SK-N-SH treated with all-trans-retinoic acid at 6 μM for 48 hours (cell line): ENCODE data around the gene LAMA2.

Experiments used
- ARNTL ChIP-seq: fragments of 450-650 bp; formaldehyde crosslinking; IDR thresholded peaks from 2 replicates; pipeline ENCODE4 v1.5.0; 2020; ENCODE audit warnings: low read depth, mild to moderate bottlenecking, moderate library complexity, borderline replicate concordance
- BACH2 ChIP-seq: fragments of 250-450 bp; sonication (Bioruptor Pico); IDR thresholded peaks from 2 replicates; pipeline ENCODE4 v1.9.0; 2021; ENCODE audit warnings: mild to moderate bottlenecking, borderline replicate concordance
- CSRNP3 ChIP-seq: fragments of 250-450 bp; sonication (Bioruptor Pico); IDR thresholded peaks from 2 replicates; pipeline ENCODE4 v1.5.1; 2021; ENCODE audit warnings: mild to moderate bottlenecking, moderate library complexity
- ESRRG ChIP-seq: fragments of 250-450 bp; sonication (Bioruptor Pico); IDR thresholded peaks from 2 replicates; pipeline ENCODE4 v1.6.1; 2021; ENCODE audit warnings: mild to moderate bottlenecking
- OSR1 ChIP-seq: fragments of 250-450 bp; sonication (Bioruptor Pico); IDR thresholded peaks from 2 replicates; pipeline ENCODE4 v1.8.0; 2022; ENCODE audit warnings: moderate library complexity, mild to moderate bottlenecking, inconsistent platforms
- PATZ1 ChIP-seq: fragments of 250-450 bp; sonication (Bioruptor Pico); IDR thresholded peaks from 2 replicates; pipeline ENCODE4 v1.8.0; 2020; ENCODE audit warnings: mild to moderate bottlenecking, moderate library complexity, borderline replicate concordance
- SNAI2 ChIP-seq: fragments of 250-450 bp; sonication (Bioruptor Pico); IDR thresholded peaks from 2 replicates; pipeline ENCODE4 v1.5.0; 2020; ENCODE audit warnings: mild to moderate bottlenecking, moderate library complexity
- TCF4 ChIP-seq: fragments of 250-450 bp; sonication (Bioruptor Pico); IDR thresholded peaks from 2 replicates; pipeline ENCODE4 v1.8.0; 2021; ENCODE audit warnings: mild to moderate bottlenecking, moderate library complexity, borderline replicate concordance
- ZFP3 ChIP-seq: fragments of 250-450 bp; sonication (Bioruptor Pico); IDR thresholded peaks from 2 replicates; pipeline ENCODE4 v1.5.0; 2020; ENCODE audit warnings: mild to moderate bottlenecking, moderate library complexity
- ZFP30 ChIP-seq: fragments of 450-650 bp; formaldehyde crosslinking; IDR thresholded peaks from 2 replicates; pipeline ENCODE4 v1.5.0; 2022; ENCODE audit warnings: mild to moderate bottlenecking, moderate library complexity
- ZNF70 ChIP-seq: fragments of 450-650 bp; formaldehyde crosslinking; IDR thresholded peaks from 2 replicates; pipeline ENCODE4 v1.5.0; 2020; ENCODE audit warnings: mild to moderate bottlenecking, moderate library complexity
- TF ChIP-seq, protein P1 (sequence below): fragments of 250-450 bp; sonication (Bioruptor Pico); IDR thresholded peaks from 2 replicates; pipeline ENCODE4 v1.8.0; 2021; ENCODE audit warnings: low read depth, mild to moderate bottlenecking, moderate library complexity, borderline replicate concordance
- TF ChIP-seq, protein P2 (sequence below): fragments of 250-450 bp; sonication (Bioruptor Pico); IDR thresholded peaks from 2 replicates; pipeline ENCODE4 v1.5.0; 2020; ENCODE audit warnings: mild to moderate bottlenecking, moderate library complexity

- TF ChIP-seq ZFP30 (no peak), PATZ1 (CRISPR knock-in tag) (no peak), SNAI2 (CRISPR knock-in tag) (no peak), ZFP3 (CRISPR knock-in tag) (no peak), OSR1 (CRISPR knock-in tag) (no peak), ARNTL (CRISPR knock-in tag) (no peak), ESRRG (CRISPR knock-in tag) (no peak), BACH2 (no peak), TCF4 (CRISPR knock-in tag) (no peak), CSRNP3 (CRISPR knock-in tag) (no peak), ZNF70 (CRISPR knock-in tag) (no peak)
- TF ChIP-seq, protein P1, sequence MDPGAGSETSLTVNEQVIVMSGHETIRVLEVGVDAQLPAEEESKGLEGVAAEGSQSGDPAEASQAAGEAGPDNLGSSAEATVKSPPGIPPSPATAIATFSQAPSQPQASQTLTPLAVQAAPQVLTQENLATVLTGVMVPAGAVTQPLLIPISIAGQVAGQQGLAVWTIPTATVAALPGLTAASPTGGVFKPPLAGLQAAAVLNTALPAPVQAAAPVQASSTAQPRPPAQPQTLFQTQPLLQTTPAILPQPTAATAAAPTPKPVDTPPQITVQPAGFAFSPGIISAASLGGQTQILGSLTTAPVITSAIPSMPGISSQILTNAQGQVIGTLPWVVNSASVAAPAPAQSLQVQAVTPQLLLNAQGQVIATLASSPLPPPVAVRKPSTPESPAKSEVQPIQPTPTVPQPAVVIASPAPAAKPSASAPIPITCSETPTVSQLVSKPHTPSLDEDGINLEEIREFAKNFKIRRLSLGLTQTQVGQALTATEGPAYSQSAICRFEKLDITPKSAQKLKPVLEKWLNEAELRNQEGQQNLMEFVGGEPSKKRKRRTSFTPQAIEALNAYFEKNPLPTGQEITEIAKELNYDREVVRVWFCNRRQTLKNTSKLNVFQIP = no peak
- TF ChIP-seq, protein P2, sequence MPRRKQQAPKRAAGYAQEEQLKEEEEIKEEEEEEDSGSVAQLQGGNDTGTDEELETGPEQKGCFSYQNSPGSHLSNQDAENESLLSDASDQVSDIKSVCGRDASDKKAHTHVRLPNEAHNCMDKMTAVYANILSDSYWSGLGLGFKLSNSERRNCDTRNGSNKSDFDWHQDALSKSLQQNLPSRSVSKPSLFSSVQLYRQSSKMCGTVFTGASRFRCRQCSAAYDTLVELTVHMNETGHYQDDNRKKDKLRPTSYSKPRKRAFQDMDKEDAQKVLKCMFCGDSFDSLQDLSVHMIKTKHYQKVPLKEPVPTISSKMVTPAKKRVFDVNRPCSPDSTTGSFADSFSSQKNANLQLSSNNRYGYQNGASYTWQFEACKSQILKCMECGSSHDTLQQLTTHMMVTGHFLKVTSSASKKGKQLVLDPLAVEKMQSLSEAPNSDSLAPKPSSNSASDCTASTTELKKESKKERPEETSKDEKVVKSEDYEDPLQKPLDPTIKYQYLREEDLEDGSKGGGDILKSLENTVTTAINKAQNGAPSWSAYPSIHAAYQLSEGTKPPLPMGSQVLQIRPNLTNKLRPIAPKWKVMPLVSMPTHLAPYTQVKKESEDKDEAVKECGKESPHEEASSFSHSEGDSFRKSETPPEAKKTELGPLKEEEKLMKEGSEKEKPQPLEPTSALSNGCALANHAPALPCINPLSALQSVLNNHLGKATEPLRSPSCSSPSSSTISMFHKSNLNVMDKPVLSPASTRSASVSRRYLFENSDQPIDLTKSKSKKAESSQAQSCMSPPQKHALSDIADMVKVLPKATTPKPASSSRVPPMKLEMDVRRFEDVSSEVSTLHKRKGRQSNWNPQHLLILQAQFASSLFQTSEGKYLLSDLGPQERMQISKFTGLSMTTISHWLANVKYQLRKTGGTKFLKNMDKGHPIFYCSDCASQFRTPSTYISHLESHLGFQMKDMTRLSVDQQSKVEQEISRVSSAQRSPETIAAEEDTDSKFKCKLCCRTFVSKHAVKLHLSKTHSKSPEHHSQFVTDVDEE (CRISPR knock-in tag) = no peak
Measured at GRCh38 chr6:129236001-129236517, 353.1 kb downstream of the LAMA2 start.
